ENCODE data around the gene GAS2L2. TPM values are rescaled to one million over a fixed set of nuclear protein-coding genes. Genes with fewer than 3 reads are reported as not detected.

The GAS2L2 gene
- total and polyA plus RNA-seq, 2 of the 8 experiments (the other 6 are each of a cell fraction or from before 2014, with no cell fraction given): 0.09 to 0.13 TPM

DNA sequence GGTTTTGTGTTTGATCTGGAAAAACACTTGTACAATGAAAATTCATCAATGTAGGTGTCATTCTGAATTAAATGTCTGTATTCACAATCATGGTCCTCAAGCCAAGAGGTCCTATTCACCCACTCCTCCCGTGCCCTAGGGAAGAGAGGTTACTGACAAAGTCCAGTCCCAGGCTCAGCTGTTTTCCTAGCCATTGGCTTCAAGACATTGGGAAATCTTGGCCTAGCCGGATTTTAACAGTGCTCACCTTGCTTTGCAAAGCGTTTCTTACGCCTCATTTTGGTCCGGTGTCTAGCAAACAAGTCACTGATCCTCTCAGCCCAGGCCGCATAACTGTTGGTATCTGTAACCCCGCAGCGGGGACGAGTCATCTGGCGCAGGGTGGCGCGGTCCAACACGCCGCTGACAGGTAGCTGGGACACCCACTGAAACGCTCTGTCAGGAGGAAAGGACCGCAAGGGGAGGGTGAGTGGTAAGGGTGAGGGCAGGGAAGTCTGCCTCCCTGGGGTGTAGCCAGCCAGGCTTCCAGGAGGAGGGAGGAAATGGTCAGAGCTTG, 25.7 kb upstream of the GAS2L2 start (continued):
- TF ChIP-seq NRF1 (IDR thresholded peaks at IDR 0.05; ENCODE audit: low read depth, low read length) (no peak), RNF2 (IDR thresholded peaks at IDR 0.05; ENCODE audit: borderline replicate concordance, low read depth, low read length, missing control alignments, poor library complexity, severe bottlenecking) (no peak)
